Subcutaneous abdominal adipose tissue (tissue), 5 donors: ENCODE data around the gene DNAI4.
A peak's percentile ranks its signal among the peaks of the same experiment; 100 is the strongest.

ENCODE experiments used
- H3K27ac ChIP-seq: one replicate; pipeline ENCODE4 v1.7.0; 2013; ENCODE audit warnings: low read depth, mild to moderate bottlenecking, inconsistent platforms, low read length, moderate library complexity
- H3K27me3 ChIP-seq, 5 donors: one replicate each; pipeline ENCODE4 v1.7.0; 2013; ENCODE audit warnings: low read length in 5 of 5, inconsistent platforms in 1 of 5; ENCODE audit not compliant: control insufficient read depth in 5 of 5, insufficient read depth in 4 of 5
- H3K36me3 ChIP-seq, 5 donors: one replicate each; pipeline ENCODE4 v1.7.0; 2013; ENCODE audit warnings: low read length in 5 of 5; ENCODE audit not compliant: control insufficient read depth in 5 of 5, insufficient read depth in 5 of 5
- H3K4me1 ChIP-seq, 5 donors: one replicate each; pipeline ENCODE4 v1.7.0; 2013; ENCODE audit warnings: low read length in 5 of 5, mild to moderate bottlenecking in 3 of 5, moderate library complexity in 1 of 5; ENCODE audit not compliant: control insufficient read depth in 5 of 5, insufficient read depth in 5 of 5
- H3K4me3 ChIP-seq, 5 donors: one replicate each; pipeline ENCODE4 v1.7.0; 2013; ENCODE audit warnings: low read length in 5 of 5, low read depth in 1 of 5
- H3K9ac ChIP-seq, 5 donors: one replicate each; pipeline ENCODE4 v1.7.0; 2013; ENCODE audit warnings: low read length in 5 of 5, mild to moderate bottlenecking in 4 of 5, moderate library complexity in 3 of 5
- H3K9me3 ChIP-seq, 5 donors: one replicate each; pipeline ENCODE4 v1.7.0; 2013; ENCODE audit warnings: low read length in 5 of 5; ENCODE audit not compliant: control insufficient read depth in 5 of 5
- donor health status: healthy.
- donor health status: healthy.
- donor health status: healthy.
- donor health status: healthy.
- donor health status: healthy.

Gene DNAI4

GRCh38 chr1:66944330-66945274 lies 19.9 kb upstream of the DNAI4 start:
- no peaks in the 10 kb centered on the region for H3K9me3 ChIP-seq
- peak overlapping the region in 2 of 5 donors; percentile 10 to 40 for H3K9ac ChIP-seq
- peak overlapping the region; percentile 62 for H3K27ac ChIP-seq
- no peaks in the 10 kb centered on the region for H3K27me3 ChIP-seq
- no peak overlapping the region for H3K4me3 ChIP-seq
- H3K4me1 ChIP-seq = peaks cover 0 to 11% (median 3%) of the 10 kb centered on the region in 5 donors
- peaks cover 13 to 35% (median 28%) of the 10 kb centered on the region in 5 donors for H3K36me3 ChIP-seq

GRCh38 chr1:66943361-66943969 lies 18.8 kb upstream of the DNAI4 start:
- Histone ChIP-seq H3K9me3 (no peaks in the 10 kb centered on the region), H3K4me3 (no peak overlapping the region), H3K27me3 (no peaks in the 10 kb centered on the region), H3K27ac (peak overlapping the region; percentile 62), H3K9ac (no peak overlapping the region), H3K36me3 (peaks cover 13 to 32% (median 22%) of the 10 kb centered on the region in 5 donors), H3K4me1 (peaks cover 0 to 8% (median 3%) of the 10 kb centered on the region in 5 donors)

- Histone ChIP-seq H3K36me3 (peaks cover under 1 to 9% (median 5%) of the 10 kb centered on the region in 5 donors), H3K27me3 (no peaks in the 10 kb centered on the region), H3K27ac (no peak overlapping the region), H3K4me3 (no peak overlapping the region), H3K9me3 (no peaks in the 10 kb centered on the region), H3K4me1 (peaks cover 0 to 12% (median 2%) of the 10 kb centered on the region in 5 donors), H3K9ac (no peak overlapping the region)
These were observed 16.3 kb upstream of the DNAI4 start for GRCh38 chr1:66940981-66941380.

- H3K4me1 ChIP-seq = peaks cover 0 to 20% (median 7%) of the 10 kb centered on the region in 5 donors
- H3K36me3 ChIP-seq = peaks cover 0 to 8% (median 3%) of the 10 kb centered on the region in 5 donors
- no peak overlapping the region for H3K27ac ChIP-seq
- H3K4me3 ChIP-seq = no peak overlapping the region
- no peaks in the 10 kb centered on the region for H3K9me3 ChIP-seq
- no peak overlapping the region for H3K9ac ChIP-seq
- H3K27me3 ChIP-seq = no peaks in the 10 kb centered on the region
These were observed 14.0 kb upstream of the DNAI4 start for GRCh38 chr1:66938613-66939012.

- H3K27me3 ChIP-seq = no peaks in the 10 kb centered on the region
- no peaks in the 10 kb centered on the region for H3K9me3 ChIP-seq
- H3K36me3 ChIP-seq = peaks cover 0 to 8% (median 3%) of the 10 kb centered on the region in 5 donors
- no peak overlapping the region for H3K9ac ChIP-seq
- peaks cover 0 to 28% (median 15%) of the 10 kb centered on the region in 5 donors for H3K4me1 ChIP-seq
- no peak overlapping the region for H3K27ac ChIP-seq
- no peak overlapping the region for H3K4me3 ChIP-seq
These were observed 13.0 kb upstream of the DNAI4 start for GRCh38 chr1:66937529-66938234.

- peak overlapping the region in 4 of 5 donors; percentile 21 to 51 (median 31) for H3K4me3 ChIP-seq
- no peaks in the 10 kb centered on the region for H3K9me3 ChIP-seq
- peaks cover 3 to 45% (median 33%) of the 10 kb centered on the region in 5 donors for H3K4me1 ChIP-seq
- peak overlapping the region in 3 of 5 donors; percentile 30 to 45 (median 40) for H3K9ac ChIP-seq
- no peaks in the 10 kb centered on the region for H3K27me3 ChIP-seq
- H3K27ac ChIP-seq = peak overlapping the region; percentile 13
- H3K36me3 ChIP-seq = no peaks in the 10 kb centered on the region
These were observed 9.4 kb upstream of the DNAI4 start for GRCh38 chr1:66933887-66934700.

- Histone ChIP-seq H3K9me3 (no peaks in the 10 kb centered on the region), H3K9ac (peak overlapping the region in 2 of 5 donors; percentile 12 to 91), H3K4me1 (peaks cover 3 to 41% (median 33%) of the 10 kb centered on the region in 5 donors), H3K36me3 (no peaks in the 10 kb centered on the region), H3K4me3 (no peak overlapping the region), H3K27me3 (no peaks in the 10 kb centered on the region), H3K27ac (no peak overlapping the region)
These were observed 7.6 kb upstream of the DNAI4 start for GRCh38 chr1:66932291-66932690.

GRCh38 chr1:66931590-66931989 lies 6.9 kb upstream of the DNAI4 start:
- Histone ChIP-seq H3K27ac (peak overlapping the region; percentile 91), H3K4me1 (peaks cover 3 to 41% (median 33%) of the 10 kb centered on the region in 5 donors), H3K4me3 (peak overlapping the region in 4 of 5 donors; percentile 80 to 97 (median 90)), H3K9me3 (no peaks in the 10 kb centered on the region), H3K27me3 (no peaks in the 10 kb centered on the region), H3K36me3 (no peaks in the 10 kb centered on the region), H3K9ac (peak overlapping the region in 4 of 5 donors; percentile 57 to 95 (median 90))

GRCh38 chr1:66930823-66931174 lies 6.1 kb upstream of the DNAI4 start:
- Histone ChIP-seq H3K36me3 (no peaks in the 10 kb centered on the region), H3K4me1 (peaks cover 6 to 45% (median 37%) of the 10 kb centered on the region in 5 donors), H3K4me3 (peak overlapping the region; percentile 80 to 97 (median 90)), H3K27ac (peak overlapping the region; percentile 91), H3K27me3 (no peaks in the 10 kb centered on the region), H3K9me3 (no peaks in the 10 kb centered on the region), H3K9ac (peak overlapping the region; percentile 79 to 95 (median 90))
